Activated T-cell treated with anti-CD3 and anti-CD28 coated beads, Interleukin-2, amount 50 U/mL, for 4 hours (primary cell): Measurements from ENCODE around the gene MBP. TPM values are rescaled to one million over a fixed set of nuclear protein-coding genes. Genes with fewer than 3 reads are reported as not detected.
"Not testable (repeated sequence)": the region's sequence is repeated elsewhere in the genome, so short reads cannot be mapped to it uniquely, and the experiment has no call there.

Source experiments
- ATAC-seq, 2 donors: fragments of 200-7000 bp; cut with Tn5 transposase; one replicate each; pipeline ENCODE4 v1.10.0; 2021
- DNase-seq: peaks from one replicate; pipeline ENCODE4 v3.0.0-alpha.2; 2020
- H3K27me3 Mint-ChIP-seq: one replicate; pipeline ENCODE4 v1.8.0; 2021; ENCODE audit warnings: low read depth, mixed read lengths
- H3K36me3 Mint-ChIP-seq: one replicate; pipeline ENCODE4 v1.8.0; 2022; ENCODE audit warnings: mixed read lengths; ENCODE audit not compliant: insufficient read depth
- H3K4me1 Mint-ChIP-seq: one replicate; pipeline ENCODE4 v1.8.0; 2021; ENCODE audit warnings: low read depth, mixed read lengths
- H3K4me3 Mint-ChIP-seq: one replicate; pipeline ENCODE4 v1.8.0; 2021; ENCODE audit warnings: mild to moderate bottlenecking, moderate library complexity, mixed read lengths
- H3K9me3 Mint-ChIP-seq: one replicate; pipeline ENCODE4 v1.8.0; 2021; ENCODE audit warnings: mixed read lengths
- total RNA-seq, 3 donors: library from RNA; stranded (reverse); gene quantifications; one replicate each; pipeline ENCODE4 v1.2.1, GENCODE V29; 2021

Gene MBP
- total RNA-seq, 3 donors from 2014 or later, result 28.1 to 32.9 (median 32.3) TPM

DNA sequence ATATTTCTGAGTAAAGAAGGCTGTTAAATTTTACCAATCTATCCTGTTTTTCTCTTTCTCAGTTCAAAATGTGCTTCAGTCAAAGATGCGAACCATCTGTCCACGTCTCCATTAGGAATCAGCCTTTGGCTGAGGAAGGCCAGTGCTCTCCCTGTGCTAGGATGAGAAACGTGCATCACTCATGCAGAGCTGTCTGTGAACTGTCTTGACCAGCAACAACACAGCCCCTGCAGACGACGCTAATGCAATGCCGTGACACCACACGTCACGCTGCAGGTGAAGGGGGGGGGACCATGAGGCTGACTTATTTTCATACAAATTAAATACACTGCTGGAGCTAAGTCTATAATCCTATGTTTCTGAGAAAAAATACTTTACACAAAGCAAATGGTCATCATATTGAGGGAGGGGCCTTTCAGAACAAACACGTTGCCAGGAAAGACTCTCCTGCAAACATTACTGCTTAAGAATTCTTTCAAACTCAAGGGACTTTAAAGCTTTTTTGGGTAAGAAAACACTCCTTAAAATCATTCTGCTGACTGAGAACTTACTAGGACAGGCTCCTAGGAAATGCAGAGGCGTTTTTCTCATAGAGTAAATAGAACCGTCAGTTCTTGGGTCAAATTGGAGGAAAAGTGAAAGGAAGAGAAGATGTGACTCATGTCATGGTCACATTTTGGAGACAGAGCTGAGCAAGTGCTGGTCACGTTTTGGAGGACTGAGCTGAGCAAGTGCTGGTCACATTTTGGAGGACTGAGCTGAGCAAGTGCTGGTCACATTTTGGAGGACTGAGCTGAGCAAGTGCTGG is 97.0 kb downstream of the MBP start:
- no peak overlapping the region for H3K4me3 Mint-ChIP-seq
- peaks cover 73% of the 10 kb centered on the region for H3K4me1 Mint-ChIP-seq
- peaks cover 25% of the 10 kb centered on the region for H3K36me3 Mint-ChIP-seq
- DNase-seq (no peak), ATAC-seq (no peak)
- H3K9me3 Mint-ChIP-seq, result no peaks in the 10 kb centered on the region
- no peaks in the 10 kb centered on the region for H3K27me3 Mint-ChIP-seq

DNA sequence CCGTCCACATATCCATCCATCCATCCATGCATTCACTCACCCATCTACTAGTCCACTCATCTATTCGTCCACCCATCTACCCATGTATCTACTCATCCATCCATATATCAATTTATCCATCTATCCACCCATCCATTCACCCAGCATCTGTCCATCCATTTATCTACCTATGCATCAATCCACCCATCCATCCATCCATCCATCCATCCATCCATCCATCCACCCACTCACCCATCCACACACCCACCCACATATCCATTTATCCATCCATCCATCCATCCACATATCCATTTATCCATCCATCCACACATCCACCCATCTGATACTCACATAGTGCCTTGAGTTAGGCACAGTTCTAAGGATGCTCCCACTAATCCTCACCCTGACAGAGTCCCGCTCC is 99.0 kb downstream of the MBP start:
- Mint-ChIP-seq H3K4me3 (no peak overlapping the region), H3K9me3 (no peaks in the 10 kb centered on the region), H3K4me1 (peaks cover 59% of the 10 kb centered on the region), H3K36me3 (peaks cover 31% of the 10 kb centered on the region), H3K27me3 (no peaks in the 10 kb centered on the region)
- ATAC-seq, result no peak
- no peak for DNase-seq

GRCh38 chr18:77032181-77032701 is 100.3 kb downstream of the MBP start:
- Mint-ChIP-seq H3K27me3 (no peaks in the 10 kb centered on the region), H3K9me3 (no peaks in the 10 kb centered on the region), H3K36me3 (peaks cover 31% of the 10 kb centered on the region), H3K4me3 (no peak overlapping the region), H3K4me1 (peaks cover 46% of the 10 kb centered on the region)
- no peak for ATAC-seq
- DNase-seq, result no peak

DNA sequence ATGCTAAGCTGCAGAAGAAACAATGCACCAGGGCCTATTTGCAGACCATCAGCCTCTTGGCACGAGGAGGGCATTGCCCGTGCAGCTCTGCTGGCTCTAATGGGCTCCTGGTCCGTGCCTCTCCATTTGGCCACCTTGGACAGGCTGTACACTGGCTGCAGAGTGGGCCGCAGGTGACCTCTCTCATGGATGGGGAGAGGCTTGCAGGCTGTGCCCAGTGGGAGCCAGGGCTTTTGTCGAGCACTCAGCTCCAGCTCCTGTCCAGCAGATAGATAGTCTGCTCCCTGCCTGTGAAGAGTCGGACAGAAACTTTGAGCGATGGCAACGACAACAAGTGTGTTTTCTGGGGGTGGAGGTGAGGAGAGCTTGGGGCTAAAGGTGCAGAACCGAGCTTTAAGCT is 100.9 kb downstream of the MBP start:
- Mint-ChIP-seq H3K9me3 (no peaks in the 10 kb centered on the region), H3K4me1 (peaks cover 44% of the 10 kb centered on the region), H3K4me3 (no peak overlapping the region), H3K36me3 (peaks cover 31% of the 10 kb centered on the region), H3K27me3 (no peaks in the 10 kb centered on the region)
- DNase-seq, result no peak
- no peak for ATAC-seq

GRCh38 chr18:77030201-77030600 is 102.4 kb downstream of the MBP start:
- DNase-seq (no peak), ATAC-seq (no peak)
- Mint-ChIP-seq H3K9me3 (no peaks in the 10 kb centered on the region), H3K36me3 (peaks cover 27% of the 10 kb centered on the region), H3K4me3 (no peak overlapping the region), H3K27me3 (no peaks in the 10 kb centered on the region), H3K4me1 (peaks cover 41% of the 10 kb centered on the region)

GRCh38 chr18:77025831-77026363 is 106.7 kb downstream of the MBP start:
- Mint-ChIP-seq H3K4me3 (no peak overlapping the region), H3K36me3 (peaks cover 19% of the 10 kb centered on the region), H3K4me1 (peaks cover 28% of the 10 kb centered on the region), H3K27me3 (no peaks in the 10 kb centered on the region), H3K9me3 (no peaks in the 10 kb centered on the region)
- no peak for DNase-seq
- no peak for ATAC-seq

- H3K4me1 Mint-ChIP-seq, result peaks cover 24% of the 10 kb centered on the region
- H3K36me3 Mint-ChIP-seq, result peaks cover 14% of the 10 kb centered on the region
- no peaks in the 10 kb centered on the region for H3K9me3 Mint-ChIP-seq
- no peak overlapping the region for H3K4me3 Mint-ChIP-seq
- no peaks in the 10 kb centered on the region for H3K27me3 Mint-ChIP-seq
- no peak for DNase-seq
- no peak for ATAC-seq
Observed at GRCh38 chr18:77025123-77025522, 107.5 kb downstream of the MBP start.

- H3K9me3 Mint-ChIP-seq, result no peaks in the 10 kb centered on the region
- DNase-seq (no peak), ATAC-seq (no peak)
- H3K4me3 Mint-ChIP-seq, result no peak overlapping the region
- H3K36me3 Mint-ChIP-seq, result peaks cover 13% of the 10 kb centered on the region
- H3K27me3 Mint-ChIP-seq, result no peaks in the 10 kb centered on the region
- peaks cover 27% of the 10 kb centered on the region for H3K4me1 Mint-ChIP-seq
Observed at GRCh38 chr18:77024476-77024875, 108.1 kb downstream of the MBP start.

DNA sequence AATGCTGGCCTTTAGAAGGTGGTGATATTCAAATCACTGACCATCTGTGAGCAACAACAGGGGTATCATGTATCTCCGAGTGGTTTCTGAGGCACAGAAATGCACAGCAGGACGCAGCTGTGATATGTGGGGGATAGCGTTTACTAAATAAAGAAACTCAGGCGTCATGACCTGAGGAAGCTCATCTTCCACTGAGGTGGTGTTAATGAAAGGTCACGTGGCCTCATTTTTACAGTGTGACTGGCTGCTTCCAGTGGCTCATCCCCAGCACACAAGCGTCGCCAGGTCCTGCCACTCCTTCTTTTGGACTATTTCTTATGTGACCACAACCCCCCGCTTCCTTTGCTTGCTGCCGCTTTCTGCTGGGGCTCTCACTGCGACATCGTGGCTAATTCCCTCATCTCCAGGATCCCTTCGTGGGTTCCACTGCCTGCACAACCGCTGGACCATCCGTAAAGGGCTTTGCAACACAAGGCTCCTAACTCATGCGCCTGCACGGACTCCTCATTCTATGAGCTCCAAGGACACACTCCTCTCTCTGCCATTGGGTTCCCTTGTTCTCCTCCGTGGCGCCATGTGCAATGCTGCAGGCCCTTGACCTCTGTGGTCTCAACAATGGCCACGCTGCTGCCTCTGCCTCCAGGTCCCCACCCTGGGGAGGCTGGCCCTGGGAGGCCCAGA is 109.3 kb downstream of the MBP start:
- Mint-ChIP-seq H3K4me1 (peaks cover 28% of the 10 kb centered on the region), H3K4me3 (no peak overlapping the region), H3K27me3 (no peaks in the 10 kb centered on the region), H3K36me3 (peaks cover 22% of the 10 kb centered on the region), H3K9me3 (no peaks in the 10 kb centered on the region)
- DNase-seq, result no peak
- ATAC-seq, result no peak

- DNase-seq (no peak), ATAC-seq (no peak)
- peaks cover 31% of the 10 kb centered on the region for H3K4me1 Mint-ChIP-seq
- H3K27me3 Mint-ChIP-seq, result no peaks in the 10 kb centered on the region
- H3K36me3 Mint-ChIP-seq, result peaks cover 27% of the 10 kb centered on the region
- no peak overlapping the region for H3K4me3 Mint-ChIP-seq
- no peaks in the 10 kb centered on the region for H3K9me3 Mint-ChIP-seq
Observed at GRCh38 chr18:77022556-77022955, 110.0 kb downstream of the MBP start.

DNA sequence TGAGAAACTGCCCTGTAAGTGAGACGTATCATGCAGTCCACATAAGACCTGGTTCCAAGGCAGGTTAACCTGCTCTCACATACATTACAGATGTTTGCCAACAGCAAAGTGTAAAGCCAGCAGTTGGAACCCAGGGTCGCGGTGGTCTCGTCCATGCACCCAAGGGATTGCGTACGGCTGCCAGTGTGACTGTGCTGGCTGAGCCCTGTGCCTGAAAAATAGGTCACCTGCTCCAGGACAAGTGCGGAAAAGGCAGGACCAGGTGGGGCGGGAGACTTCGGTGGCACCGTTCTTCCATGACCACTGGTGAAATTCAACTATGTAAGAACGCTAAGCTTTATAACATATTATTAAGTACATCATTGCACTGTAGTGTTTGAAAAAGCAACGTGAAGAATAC is 110.5 kb downstream of the MBP start:
- ATAC-seq, result no peak
- Mint-ChIP-seq H3K27me3 (no peaks in the 10 kb centered on the region), H3K4me1 (peaks cover 33% of the 10 kb centered on the region), H3K4me3 (no peak overlapping the region), H3K9me3 (no peaks in the 10 kb centered on the region), H3K36me3 (peaks cover 31% of the 10 kb centered on the region)
- DNase-seq, result no peak

DNA sequence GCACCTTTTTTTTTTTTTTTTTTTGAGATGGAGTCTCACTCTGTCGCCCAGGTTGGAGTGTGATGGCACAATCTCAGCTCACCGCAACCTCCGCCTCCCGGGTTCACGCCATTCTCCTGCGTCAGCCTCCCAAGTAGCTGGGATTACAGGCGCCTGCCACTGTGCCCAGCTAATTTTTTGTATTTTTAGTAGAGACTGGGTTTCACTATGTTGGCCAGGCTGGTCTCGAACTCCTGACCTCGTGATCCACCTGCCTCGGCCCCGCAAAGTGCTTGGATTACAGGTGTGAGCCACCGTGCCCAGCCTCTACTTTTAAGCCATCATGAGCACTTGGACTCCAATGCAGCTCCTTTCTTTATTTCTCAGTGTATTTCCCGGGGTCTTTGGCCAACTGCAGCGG is 111.1 kb downstream of the MBP start:
- not testable (repeated sequence) for ATAC-seq, DNase-seq, H3K27me3 Mint-ChIP-seq, H3K9me3 Mint-ChIP-seq, H3K4me3 Mint-ChIP-seq
- peaks cover 33% of the 10 kb centered on the region for H3K4me1 Mint-ChIP-seq
- H3K36me3 Mint-ChIP-seq, result peaks cover 33% of the 10 kb centered on the region

DNA sequence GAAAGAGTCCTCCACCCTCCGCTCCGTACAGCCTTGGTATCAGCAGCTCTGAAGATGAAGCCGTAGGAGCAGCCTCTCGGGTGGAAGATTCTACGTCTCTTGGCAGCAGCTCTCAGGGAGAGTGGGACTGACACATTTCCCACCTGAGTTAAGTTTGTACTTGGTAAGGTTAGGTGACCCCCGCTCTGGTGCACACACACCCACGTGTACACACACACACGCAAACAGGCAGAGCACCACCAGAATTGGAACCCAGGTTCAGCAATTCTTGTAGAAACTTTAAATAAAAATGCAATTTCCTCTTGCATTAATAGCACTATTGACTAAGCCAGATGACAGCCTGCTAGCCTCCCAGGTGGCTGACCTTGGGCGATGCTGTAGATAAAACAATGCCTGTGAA is 111.5 kb downstream of the MBP start:
- DNase-seq (no peak), ATAC-seq (no peak)
- Mint-ChIP-seq H3K9me3 (no peaks in the 10 kb centered on the region), H3K36me3 (peaks cover 37% of the 10 kb centered on the region), H3K4me3 (no peak overlapping the region), H3K27me3 (no peaks in the 10 kb centered on the region), H3K4me1 (peaks cover 34% of the 10 kb centered on the region)

- Mint-ChIP-seq H3K4me3 (no peak overlapping the region), H3K4me1 (peaks cover 31% of the 10 kb centered on the region), H3K36me3 (peaks cover 39% of the 10 kb centered on the region), H3K27me3 (no peaks in the 10 kb centered on the region), H3K9me3 (no peaks in the 10 kb centered on the region)
- no peak for DNase-seq
- no peak for ATAC-seq
Observed at GRCh38 chr18:77020561-77020960, 112.0 kb downstream of the MBP start.

GRCh38 chr18:77019641-77020040 is 112.9 kb downstream of the MBP start:
- ATAC-seq, result no peak
- DNase-seq, result no peak
- Mint-ChIP-seq H3K27me3 (no peaks in the 10 kb centered on the region), H3K4me1 (peaks cover 31% of the 10 kb centered on the region), H3K36me3 (peaks cover 44% of the 10 kb centered on the region), H3K4me3 (no peak overlapping the region), H3K9me3 (no peaks in the 10 kb centered on the region)
